GM21360 (cell line): ENCODE measurements around the gene RGS8.

Experiments
- ATAC-seq: cut with Tn5 transposase; IDR thresholded peaks from one replicate; pipeline ENCODE4 v1.9.1; 2021; ENCODE audit warnings: mild to moderate bottlenecking, moderate library complexity; ENCODE audit not compliant: unreplicated experiment

RGS8 gene

GRCh38 chr1:182644886-182645285 is 39.5 kb downstream of the RGS8 start:
- ATAC-seq = peak; percentile 55

DNA sequence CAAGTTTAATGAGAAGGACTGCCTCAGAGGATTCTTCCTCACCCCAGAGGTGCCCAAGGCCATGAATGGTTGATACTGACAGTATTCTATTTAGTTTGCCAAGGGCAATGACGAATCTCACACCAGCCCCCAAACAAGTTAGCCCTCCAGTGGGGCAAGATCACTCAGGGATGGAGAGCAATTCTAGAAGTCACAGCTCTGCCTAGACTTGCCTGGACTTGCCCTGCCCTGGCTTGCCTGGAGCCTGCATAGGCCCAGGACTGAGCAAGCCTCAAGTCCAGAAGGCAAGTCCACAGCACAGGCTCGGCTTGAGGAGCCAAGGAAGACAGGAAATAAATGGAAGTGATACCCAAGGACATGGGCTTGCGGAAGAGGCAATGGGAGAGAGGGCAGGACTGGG is 40.7 kb downstream of the RGS8 start:
- ATAC-seq = no peak

DNA sequence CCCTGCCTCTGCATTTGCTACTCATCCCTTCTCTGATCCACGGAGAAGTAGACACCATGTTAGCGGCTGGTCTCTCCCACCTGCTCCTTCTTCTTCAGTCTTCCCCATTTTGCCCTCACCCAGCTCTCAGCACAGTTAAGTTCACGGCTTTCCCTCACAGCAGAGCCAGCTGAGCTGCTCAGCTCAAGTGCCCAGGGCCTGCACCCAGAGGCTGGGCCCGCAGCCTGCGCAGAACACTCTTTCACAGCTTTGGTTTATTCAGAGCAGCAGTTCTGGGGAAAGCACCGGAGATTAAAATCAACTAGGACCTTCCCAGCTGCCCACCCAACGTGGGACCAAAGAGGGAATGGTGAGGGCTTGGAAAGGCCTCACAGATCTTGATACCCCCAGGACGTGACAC is 41.9 kb downstream of the RGS8 start:
- ATAC-seq = no peak

GRCh38 chr1:182641561-182641960 is 42.8 kb downstream of the RGS8 start:
- ATAC-seq = no peak

DNA sequence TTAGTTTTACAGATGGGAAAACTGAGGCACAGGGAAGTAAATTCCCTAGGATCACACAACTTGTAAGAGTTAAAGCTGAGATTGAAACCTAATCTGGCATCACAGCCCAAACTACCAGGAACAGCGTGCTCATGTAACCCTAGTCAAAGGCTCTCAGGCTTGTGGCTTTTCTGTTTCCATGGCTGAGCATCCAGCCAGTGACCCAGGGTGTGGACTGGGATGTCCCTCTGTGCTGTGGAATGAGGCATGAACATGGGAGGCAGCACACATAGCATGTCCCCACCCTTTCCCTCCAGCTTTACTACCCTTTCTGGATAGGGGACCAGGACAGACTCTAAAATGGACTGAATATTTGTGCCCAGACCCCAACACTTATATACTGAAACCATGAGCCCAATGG is 45.1 kb downstream of the RGS8 start:
- no peak for ATAC-seq

DNA sequence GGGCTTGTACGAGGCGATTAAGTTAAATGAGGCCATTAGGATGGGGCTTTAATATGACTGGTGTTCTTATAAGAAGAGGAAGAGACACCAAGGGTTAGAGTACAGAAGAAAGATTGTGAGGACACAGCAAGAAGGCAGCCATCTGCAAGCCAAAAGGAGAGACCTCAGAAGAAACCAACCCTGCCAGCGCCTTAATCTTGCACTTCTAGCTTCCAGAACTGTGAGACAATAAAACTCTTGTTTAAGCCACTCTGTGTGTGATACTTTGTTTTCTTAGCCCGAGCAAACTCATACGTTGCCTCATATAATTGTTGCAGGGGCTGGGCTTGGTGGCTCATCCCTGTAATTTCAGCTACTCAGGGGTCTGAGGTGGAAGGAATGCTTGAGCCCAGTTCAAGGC is 46.6 kb downstream of the RGS8 start:
- ATAC-seq = no peak

- no peak for ATAC-seq
Measured at GRCh38 chr1:182635871-182636270, 48.5 kb downstream of the RGS8 start.
